HS-27A (cell line): ENCODE results near the gene ZNF575.
"Not testable (repeated sequence)": the region's sequence is repeated elsewhere in the genome, so short reads cannot be mapped to it uniquely, and the experiment has no call there.

Source experiments
- DNase-seq: peaks from one replicate; pipeline ENCODE4 v3.0.0-alpha.2; 2012; ENCODE audit warnings: low read depth, missing footprints

Gene ZNF575

GRCh38 chr19:43511324-43511723 is 21.7 kb upstream of the ZNF575 start:
- DNase-seq, result no peak

- not testable (repeated sequence) for DNase-seq
Observed at GRCh38 chr19:43512399-43512798, 20.6 kb upstream of the ZNF575 start.

- no peak for DNase-seq
Observed at GRCh38 chr19:43518051-43518450, 14.9 kb upstream of the ZNF575 start.

GRCh38 chr19:43519436-43520088 is 13.4 kb upstream of the ZNF575 start:
- DNase-seq, result peak; percentile 57

- DNase-seq, result no peak
Observed at GRCh38 chr19:43522929-43523328, 10.1 kb upstream of the ZNF575 start.

- not testable (repeated sequence) for DNase-seq
Observed at GRCh38 chr19:43523696-43524095, 9.3 kb upstream of the ZNF575 start.

GRCh38 chr19:43524922-43525835 is 7.8 kb upstream of the ZNF575 start:
- DNase-seq, result no peak

GRCh38 chr19:43525836-43526771 is 6.9 kb upstream of the ZNF575 start:
- DNase-seq, result no peak

- DNase-seq, result no peak
Observed at GRCh38 chr19:43526884-43527859, 5.8 kb upstream of the ZNF575 start, which contains the start of gene ETHE1. Gene ETHE1, minus strand, starts transcription at chr19:43527201. Its CDS starts 24 bp downstream, at chr19:43527177.

GRCh38 chr19:43527860-43528622 is 4.9 kb upstream of the ZNF575 start:
- DNase-seq, result no peak

GRCh38 chr19:43532571-43532961 is 422 bp upstream of the ZNF575 start:
- DNase-seq, result no peak

- peak; percentile 95 for DNase-seq
Observed at GRCh38 chr19:43533546-43534304, 737 bp downstream of the ZNF575 start.

GRCh38 chr19:43534305-43534815 is 1.4 kb downstream of the ZNF575 start:
- DNase-seq, result no peak

GRCh38 chr19:43534816-43535761 is 2.1 kb downstream of the ZNF575 start:
- no peak for DNase-seq

- DNase-seq, result no peak
Observed at GRCh38 chr19:43538922-43539321, 5.9 kb downstream of the ZNF575 start.

- DNase-seq, result no peak
Observed at GRCh38 chr19:43540381-43540780, 7.4 kb downstream of the ZNF575 start.

GRCh38 chr19:43541920-43542650 is 9.1 kb downstream of the ZNF575 start:
- DNase-seq, result no peak
